GM12874 (cell line): ENCODE results near the gene PCDHGC3.

ENCODE experiments used
- TF ChIP-seq, protein P1 (sequence below): IDR thresholded peaks from 2 replicates; pipeline ENCODE4 v1.5.1; 2011; ENCODE audit warnings: low read depth, mild to moderate bottlenecking, control low read depth, low read length, moderate library complexity; ENCODE audit not compliant: insufficient read depth

The PCDHGC3 gene

DNA sequence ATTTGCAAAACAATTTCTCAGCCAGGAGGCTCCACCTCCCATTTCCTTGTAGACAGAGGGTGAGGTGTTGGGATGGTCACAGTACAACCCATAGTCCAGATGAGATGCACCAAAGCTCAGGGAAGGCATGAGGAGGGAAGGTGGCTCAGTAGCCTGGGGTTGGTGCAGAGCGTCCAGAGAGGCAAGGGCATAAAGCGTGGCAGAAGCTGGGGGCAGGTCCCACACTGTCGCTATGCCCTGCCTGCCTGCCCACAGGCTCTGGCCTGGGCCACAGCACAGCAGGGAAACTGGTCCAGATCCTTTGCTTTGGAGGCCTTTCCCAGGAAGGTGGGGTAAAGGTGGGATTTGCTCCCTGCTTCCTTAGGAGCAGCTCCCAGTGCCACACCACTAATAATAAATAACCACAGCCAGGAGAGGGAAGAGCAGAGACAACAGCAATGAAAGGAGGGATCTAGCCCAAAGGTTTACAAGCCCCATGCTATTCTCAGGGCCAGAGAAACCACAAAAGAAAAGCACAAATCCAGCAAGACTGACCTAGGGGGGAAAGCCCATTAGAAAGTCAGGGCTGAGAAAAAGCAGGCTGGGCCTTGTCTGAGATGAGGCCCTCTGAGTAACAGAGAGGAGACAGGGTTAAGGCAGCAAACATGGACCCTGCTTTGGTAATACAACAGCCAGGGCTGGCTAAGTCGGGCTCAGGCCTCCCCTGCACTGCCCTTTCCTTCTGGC, 40.3 kb downstream of the PCDHGC3 start:
- TF ChIP-seq, protein P1, sequence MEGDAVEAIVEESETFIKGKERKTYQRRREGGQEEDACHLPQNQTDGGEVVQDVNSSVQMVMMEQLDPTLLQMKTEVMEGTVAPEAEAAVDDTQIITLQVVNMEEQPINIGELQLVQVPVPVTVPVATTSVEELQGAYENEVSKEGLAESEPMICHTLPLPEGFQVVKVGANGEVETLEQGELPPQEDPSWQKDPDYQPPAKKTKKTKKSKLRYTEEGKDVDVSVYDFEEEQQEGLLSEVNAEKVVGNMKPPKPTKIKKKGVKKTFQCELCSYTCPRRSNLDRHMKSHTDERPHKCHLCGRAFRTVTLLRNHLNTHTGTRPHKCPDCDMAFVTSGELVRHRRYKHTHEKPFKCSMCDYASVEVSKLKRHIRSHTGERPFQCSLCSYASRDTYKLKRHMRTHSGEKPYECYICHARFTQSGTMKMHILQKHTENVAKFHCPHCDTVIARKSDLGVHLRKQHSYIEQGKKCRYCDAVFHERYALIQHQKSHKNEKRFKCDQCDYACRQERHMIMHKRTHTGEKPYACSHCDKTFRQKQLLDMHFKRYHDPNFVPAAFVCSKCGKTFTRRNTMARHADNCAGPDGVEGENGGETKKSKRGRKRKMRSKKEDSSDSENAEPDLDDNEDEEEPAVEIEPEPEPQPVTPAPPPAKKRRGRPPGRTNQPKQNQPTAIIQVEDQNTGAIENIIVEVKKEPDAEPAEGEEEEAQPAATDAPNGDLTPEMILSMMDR = no peak

DNA sequence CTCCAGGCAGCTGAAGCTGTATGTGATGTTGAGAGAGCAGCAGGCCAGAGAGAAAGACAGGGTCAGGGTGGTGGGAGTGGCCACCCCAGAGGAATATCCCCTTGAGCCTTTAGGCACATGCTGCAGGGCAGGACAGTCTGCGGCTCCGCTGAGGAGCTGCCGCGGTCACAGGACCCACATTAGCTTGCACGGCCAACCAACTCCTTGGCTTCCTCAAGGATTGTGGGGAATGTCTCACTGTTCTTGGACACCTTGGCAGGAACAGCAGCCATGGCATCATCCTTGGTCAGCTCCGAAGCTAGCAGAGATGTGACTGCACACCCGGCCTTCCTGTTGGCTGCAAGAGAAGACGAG, 40.9 kb downstream of the PCDHGC3 start:
- TF ChIP-seq, protein P1 = no peak

DNA sequence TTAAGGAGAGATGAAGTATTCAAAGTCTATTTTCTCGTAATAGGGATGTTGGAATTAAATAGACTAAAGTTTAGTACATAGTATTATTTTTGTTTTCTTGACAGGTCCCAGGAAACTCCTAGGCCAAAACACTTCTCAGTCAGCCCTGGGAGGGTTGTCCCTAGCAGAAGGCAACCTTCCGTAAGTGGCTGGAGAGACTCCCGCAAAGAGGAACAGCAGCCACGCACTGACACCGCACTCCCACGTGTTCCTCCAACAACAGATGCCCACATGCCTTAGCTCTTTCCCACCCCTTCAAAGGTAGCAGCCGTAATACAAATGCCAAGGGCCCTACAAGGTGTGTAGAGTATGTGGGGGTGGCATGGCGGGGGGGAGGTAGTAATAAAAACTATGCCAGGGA, 41.5 kb downstream of the PCDHGC3 start:
- TF ChIP-seq, protein P1 = no peak

DNA sequence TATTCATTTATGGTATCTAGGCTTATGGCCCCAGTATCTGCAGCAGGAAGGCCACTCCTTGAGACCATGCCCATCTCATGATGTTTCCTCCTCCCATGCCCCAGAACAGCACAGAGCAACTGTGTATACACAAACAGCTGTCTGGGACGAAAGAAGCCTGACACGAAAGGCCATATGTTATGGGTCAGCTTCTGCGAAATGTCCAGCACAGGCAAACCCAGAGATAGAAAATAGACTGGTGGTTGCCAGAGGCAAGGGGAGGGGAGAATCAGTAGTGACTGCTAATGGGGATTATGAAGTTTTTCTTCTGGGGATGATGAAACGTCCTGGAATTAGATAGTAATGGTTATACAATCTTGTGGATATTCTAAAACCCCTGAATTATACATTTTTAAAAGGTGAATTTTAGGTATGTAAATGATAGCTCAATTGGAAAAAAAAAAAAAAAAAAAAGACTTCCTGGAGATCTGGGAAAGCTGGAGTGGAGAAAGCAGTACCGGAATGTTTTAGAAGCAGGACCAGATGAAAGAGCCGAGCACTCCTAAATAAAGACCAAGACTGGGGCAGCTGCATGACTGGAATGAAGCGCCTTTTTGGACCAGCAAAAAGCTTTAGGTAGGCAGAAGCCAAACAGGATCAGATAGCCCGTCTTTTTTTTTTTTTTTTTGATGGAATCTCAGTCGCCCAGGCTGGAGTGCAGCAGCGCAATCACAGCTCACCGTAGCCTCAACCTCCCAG, 42.3 kb downstream of the PCDHGC3 start:
- TF ChIP-seq, protein P1 = no peak

DNA sequence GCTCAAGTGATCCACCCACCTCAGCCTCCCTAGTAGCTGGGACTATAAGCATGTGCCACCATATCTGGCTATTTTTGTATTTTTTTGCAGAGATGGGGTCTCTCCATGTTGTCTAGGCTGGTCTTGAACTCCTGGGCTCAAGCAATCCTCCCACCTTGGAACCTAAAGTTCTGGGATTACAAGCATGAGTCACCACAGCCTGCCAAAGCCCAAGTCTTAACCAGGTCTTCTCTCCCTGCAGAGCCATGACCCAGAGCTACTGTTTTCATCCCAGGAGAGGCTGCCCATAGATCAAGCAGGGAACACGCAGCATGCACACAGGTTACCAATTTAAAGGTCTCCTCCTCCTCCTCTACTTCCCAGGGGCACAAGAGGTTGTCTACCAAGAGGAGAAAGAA, 42.9 kb downstream of the PCDHGC3 start:
- TF ChIP-seq, protein P1 = no peak

DNA sequence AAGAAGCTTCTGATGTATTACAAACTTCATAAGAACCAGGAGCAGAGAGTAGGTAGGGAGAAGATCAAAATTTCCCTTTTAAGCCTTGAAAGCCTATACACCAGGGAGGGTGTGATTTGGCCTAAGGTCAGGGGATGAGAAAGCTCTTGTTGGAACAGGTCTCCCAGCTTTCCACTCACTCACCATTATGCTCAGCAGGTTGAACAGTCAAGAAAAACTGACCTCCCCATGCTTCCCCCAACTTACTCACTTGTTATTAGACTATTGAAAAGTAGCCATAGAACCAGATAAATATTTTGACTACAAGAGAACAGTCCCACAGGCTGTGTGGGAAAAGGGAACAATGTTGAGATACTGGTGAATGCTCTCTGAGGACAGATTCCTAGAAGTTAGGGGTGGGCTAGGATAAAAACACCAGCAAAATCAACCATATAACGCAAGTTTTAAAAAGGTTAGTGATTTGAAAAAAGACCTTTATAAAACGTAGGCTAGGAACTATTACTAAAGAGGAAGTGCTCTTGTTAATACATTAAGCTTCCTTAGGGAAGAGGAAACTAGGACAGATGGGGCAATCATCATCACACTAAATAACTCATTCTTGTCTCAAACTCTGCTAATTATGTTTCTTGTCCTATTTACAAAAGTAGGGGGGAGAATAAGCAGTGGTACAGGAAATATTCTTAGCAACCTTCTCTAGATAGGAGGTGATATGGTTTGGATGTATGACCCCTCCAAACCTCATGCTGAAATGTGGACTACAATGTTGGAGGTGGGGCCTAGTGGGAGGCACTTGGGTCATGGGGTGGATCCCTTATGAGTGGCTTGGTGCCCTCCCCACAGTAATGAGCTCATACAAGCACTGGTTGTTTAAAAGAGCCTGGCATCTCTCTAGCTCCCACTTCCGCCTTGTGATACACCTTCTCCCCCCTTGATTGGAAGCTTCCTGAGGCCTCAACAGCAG, 44.1 kb downstream of the PCDHGC3 start:
- TF ChIP-seq, protein P1 = no peak
